BLaER1 (cell line): Measurements from ENCODE around the gene SCFD1.
A peak's percentile ranks its signal among the peaks of the same experiment; 100 is the strongest.
"Not testable (repeated sequence)": the region's sequence is repeated elsewhere in the genome, so short reads cannot be mapped to it uniquely, and the experiment has no call there.

ENCODE experiments used
- H3K27ac ChIP-seq: shearing (Covaris generic); formaldehyde crosslinking; 2 replicates; pipeline ENCODE4 v1.8.1; 2022
- H3K27me3 ChIP-seq: shearing (Covaris generic); formaldehyde crosslinking; 2 replicates; pipeline ENCODE4 v1.8.1; 2022
- H3K36me3 ChIP-seq: shearing (Covaris generic); formaldehyde crosslinking; 2 replicates; pipeline ENCODE4 v1.8.1; 2022
- H3K4me1 ChIP-seq: shearing (Covaris generic); formaldehyde crosslinking; 2 replicates; pipeline ENCODE4 v1.8.1; 2022
- H3K4me2 ChIP-seq: shearing (Covaris generic); formaldehyde crosslinking; 2 replicates; pipeline ENCODE4 v1.8.1; 2022
- H3K4me3 ChIP-seq: shearing (Covaris generic); formaldehyde crosslinking; 2 replicates; pipeline ENCODE4 v1.8.1; 2022
- H3K9ac ChIP-seq: shearing (Covaris generic); formaldehyde crosslinking; 2 replicates; pipeline ENCODE4 v1.8.1; 2022
- H3K9me3 ChIP-seq: shearing (Covaris generic); formaldehyde crosslinking; 2 replicates; pipeline ENCODE4 v1.8.1; 2022
- H4K20me1 ChIP-seq: shearing (Covaris generic); formaldehyde crosslinking; 2 replicates; pipeline ENCODE4 v1.8.1; 2022
- Cebpa-rat ChIP-seq: shearing (Covaris generic); IDR thresholded peaks from 2 replicates; pipeline ENCODE4 v1.8.1; 2022

The SCFD1 gene, protein sequence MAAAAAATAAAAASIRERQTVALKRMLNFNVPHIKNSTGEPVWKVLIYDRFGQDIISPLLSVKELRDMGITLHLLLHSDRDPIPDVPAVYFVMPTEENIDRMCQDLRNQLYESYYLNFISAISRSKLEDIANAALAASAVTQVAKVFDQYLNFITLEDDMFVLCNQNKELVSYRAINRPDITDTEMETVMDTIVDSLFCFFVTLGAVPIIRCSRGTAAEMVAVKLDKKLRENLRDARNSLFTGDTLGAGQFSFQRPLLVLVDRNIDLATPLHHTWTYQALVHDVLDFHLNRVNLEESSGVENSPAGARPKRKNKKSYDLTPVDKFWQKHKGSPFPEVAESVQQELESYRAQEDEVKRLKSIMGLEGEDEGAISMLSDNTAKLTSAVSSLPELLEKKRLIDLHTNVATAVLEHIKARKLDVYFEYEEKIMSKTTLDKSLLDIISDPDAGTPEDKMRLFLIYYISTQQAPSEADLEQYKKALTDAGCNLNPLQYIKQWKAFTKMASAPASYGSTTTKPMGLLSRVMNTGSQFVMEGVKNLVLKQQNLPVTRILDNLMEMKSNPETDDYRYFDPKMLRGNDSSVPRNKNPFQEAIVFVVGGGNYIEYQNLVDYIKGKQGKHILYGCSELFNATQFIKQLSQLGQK

DNA sequence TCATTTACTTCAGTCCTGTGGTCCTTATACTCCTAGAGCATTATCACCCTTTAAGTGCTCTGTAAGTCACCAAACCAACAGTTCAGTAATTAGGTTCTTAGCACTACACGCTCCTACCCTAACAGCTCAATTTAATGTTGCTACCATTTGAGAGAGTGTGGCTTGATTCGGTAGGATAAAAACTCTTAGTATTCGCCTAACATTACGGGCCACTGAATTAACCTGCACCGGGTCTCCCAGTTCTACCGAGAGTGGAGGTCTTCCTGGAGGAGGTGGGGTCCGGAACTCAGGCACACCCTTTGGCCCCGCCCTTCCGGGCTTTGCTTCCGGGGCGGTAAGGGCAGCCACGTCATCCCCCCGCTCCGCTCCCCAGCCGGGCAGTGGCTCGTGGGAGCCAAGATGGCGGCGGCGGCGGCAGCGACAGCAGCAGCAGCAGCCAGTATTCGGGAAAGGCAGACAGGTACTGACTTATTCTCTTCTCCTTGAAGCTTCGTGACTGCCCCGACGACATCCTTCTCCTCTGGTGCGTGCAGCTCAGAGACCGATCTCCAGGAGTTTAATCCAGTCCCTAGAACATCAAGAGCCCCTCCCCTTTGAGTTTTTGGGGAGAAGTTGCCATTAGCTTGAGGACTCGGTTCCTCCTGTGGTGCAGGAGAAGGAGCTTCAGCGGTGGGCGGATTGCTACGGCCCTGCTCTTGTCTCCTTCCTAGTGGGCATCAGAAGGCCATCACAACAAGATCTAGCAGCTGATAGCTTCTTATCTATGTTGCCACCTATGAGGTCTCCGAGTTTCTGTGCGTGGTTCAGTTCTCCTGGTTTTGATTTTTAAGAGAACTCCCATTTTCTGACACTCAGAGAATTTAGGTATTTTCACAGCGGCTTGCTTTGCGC lies at the start of gene SCFD1:
Gene SCFD1 (plus strand): TSS at position 380 of the 891 bp plus-strand sequence. CDS start 20 bp downstream, at position 400.
- Histone ChIP-seq H3K4me3 (peak within 1 kb of the TSS; percentile 78), H3K36me3 (peaks cover 6% of the 10 kb centered on the region; the same call in 1 of the 2 replicates), H4K20me1 (peaks cover 9% of the 10 kb centered on the region; the same call in 1 of the 2 replicates), H3K4me1 (peaks cover 27% of the 10 kb centered on the region), H3K9ac (peak within 1 kb of the TSS; percentile 90), H3K27ac (peak within 1 kb of the TSS; percentile 88), H3K4me2 (peak within 1 kb of the TSS; percentile 85), H3K9me3 (no peaks in the 10 kb centered on the region), H3K27me3 (no peaks in the 10 kb centered on the region)
- no peak for TF ChIP-seq Cebpa-rat

DNA sequence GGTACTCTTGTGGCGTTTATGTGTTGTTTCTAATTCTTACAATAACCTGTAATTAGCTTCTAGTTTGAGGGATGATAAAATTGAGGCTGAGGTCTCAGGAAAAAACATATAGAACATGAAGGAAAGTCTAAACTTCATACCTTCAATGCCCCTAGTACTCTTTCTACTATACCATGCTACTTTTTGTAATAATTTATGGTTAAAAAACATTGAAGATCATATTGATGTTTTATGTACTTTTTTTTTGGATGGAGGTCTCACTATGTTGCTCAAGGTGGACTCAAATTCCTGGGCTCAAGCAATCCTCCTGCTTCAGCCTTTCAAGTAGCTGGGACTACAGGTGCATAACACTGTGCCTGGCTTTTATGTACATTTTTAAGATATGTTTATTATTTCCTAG lies 49.3 kb upstream of the SCFD1 start:
- Histone ChIP-seq H3K27me3 (no peaks in the 10 kb centered on the region), H3K4me2 (no peak overlapping the region), H3K27ac (no peak overlapping the region), H3K4me3 (no peak overlapping the region), H3K4me1 (no peaks in the 10 kb centered on the region), H3K9ac (no peak overlapping the region), H3K36me3 (peaks cover 53% of the 10 kb centered on the region), H4K20me1 (peaks cover 93% of the 10 kb centered on the region), H3K9me3 (peaks cover 46% of the 10 kb centered on the region)
- TF ChIP-seq Cebpa-rat: no peak

DNA sequence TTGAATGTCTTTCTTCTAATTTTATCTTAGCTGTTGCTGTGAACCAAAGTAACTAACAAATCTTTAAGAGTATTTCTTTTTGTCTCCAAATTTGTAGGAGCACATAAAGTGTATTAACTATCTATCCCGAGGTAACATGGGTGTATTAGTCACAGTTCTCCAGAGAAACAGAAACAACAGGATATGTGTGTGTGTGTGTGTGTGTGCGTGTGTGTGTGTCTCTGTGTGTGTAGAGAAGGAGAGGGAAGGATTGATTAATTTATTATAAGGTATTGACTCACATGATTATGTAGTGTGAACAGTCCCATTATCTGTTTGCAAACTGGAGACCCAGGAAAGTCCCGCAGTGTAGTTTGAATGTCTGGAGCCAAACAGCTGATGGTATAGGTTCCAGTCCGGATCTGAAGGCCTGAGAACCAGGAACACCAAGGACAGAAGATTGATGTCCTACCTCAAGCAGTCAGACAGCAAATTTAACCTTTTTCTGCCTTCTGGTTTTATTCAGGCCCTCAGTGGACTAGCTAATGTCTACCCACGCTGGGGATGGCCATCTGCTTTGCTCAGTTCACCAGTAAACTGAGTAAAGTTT lies 48.8 kb upstream of the SCFD1 start:
- H3K4me2 ChIP-seq: no peak overlapping the region
- H4K20me1 ChIP-seq: peaks cover 96% of the 10 kb centered on the region
- peaks cover 53% of the 10 kb centered on the region for H3K36me3 ChIP-seq
- TF ChIP-seq Cebpa-rat: no peak
- no peak overlapping the region for H3K9ac ChIP-seq
- H3K4me1 ChIP-seq: no peaks in the 10 kb centered on the region
- H3K9me3 ChIP-seq: peaks cover 43% of the 10 kb centered on the region
- no peak overlapping the region for H3K27ac ChIP-seq
- no peak overlapping the region for H3K4me3 ChIP-seq
- no peaks in the 10 kb centered on the region for H3K27me3 ChIP-seq

DNA sequence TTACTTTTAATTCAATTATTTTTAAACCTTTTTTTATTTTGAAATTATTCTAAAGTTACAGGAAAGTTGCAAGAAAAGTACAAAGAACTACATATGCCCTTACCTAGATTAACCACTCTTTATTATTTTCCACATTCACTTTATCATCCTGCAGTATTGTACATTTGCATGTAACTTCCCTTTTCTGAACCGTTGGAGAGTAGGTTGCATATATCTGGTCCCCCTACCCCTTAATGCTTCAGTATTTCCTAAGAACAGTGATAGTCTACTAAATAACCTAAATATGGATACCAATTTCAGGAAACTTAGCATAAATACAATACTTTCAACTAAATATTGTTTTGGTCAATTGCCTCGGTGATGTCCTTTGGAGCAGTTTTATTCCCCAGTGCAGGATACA lies 48.2 kb upstream of the SCFD1 start:
- H3K36me3 ChIP-seq: peaks cover 53% of the 10 kb centered on the region
- H3K4me3 ChIP-seq: no peak overlapping the region
- peaks cover 43% of the 10 kb centered on the region for H3K9me3 ChIP-seq
- no peak overlapping the region for H3K9ac ChIP-seq
- H3K27me3 ChIP-seq: no peaks in the 10 kb centered on the region
- no peak for TF ChIP-seq Cebpa-rat
- no peak overlapping the region for H3K4me2 ChIP-seq
- no peaks in the 10 kb centered on the region for H3K4me1 ChIP-seq
- H3K27ac ChIP-seq: no peak overlapping the region
- peaks cover 99% of the 10 kb centered on the region for H4K20me1 ChIP-seq

DNA sequence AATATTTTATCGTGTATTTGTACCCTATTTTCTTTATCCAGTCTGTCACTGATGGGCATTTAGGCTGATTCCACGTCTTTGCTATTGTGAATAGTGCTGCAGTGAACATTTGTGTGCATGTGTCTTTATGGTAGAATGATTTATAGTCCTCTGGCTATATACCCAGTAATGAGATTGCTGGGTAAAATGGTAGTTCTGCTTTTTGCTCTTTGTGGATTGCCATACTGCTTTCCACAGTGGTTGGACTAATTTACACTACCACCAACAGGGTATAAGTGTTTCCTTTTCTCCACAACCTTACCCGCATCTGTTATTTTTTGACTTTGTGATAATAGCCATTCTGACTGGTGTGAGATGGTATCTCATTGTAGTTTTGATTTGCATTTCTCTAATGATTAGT lies 47.3 kb upstream of the SCFD1 start:
- Histone ChIP-seq H3K9me3 (peaks cover 43% of the 10 kb centered on the region), H3K36me3 (peaks cover 46% of the 10 kb centered on the region), H4K20me1 (peaks cover 97% of the 10 kb centered on the region)
- not testable (repeated sequence) for H3K4me3 ChIP-seq, H3K27me3 ChIP-seq, H3K27ac ChIP-seq, H3K4me2 ChIP-seq, H3K9ac ChIP-seq, H3K4me1 ChIP-seq

DNA sequence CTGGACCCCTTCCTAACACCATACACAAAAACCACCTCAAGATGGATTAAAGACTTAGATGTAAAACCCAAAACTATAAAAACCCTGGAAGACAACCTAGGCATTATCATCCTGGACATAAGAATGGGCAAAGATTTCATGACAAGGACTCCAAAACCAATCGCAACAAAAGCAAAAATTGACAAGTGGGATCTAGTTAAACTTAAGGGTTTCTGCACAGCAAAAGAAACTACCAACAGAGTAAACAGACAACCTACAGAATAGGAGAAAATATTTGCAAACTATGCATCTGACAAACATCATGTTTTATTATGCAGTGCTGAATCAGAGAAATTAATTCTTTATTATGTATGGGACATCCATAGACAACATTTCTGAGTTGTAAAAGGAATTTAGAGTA lies 45.8 kb upstream of the SCFD1 start:
- H3K27ac ChIP-seq, H3K9ac ChIP-seq, H3K4me1 ChIP-seq, H3K27me3 ChIP-seq, H3K4me3 ChIP-seq, H3K4me2 ChIP-seq: not testable (repeated sequence)
- Histone ChIP-seq H4K20me1 (peaks cover 93% of the 10 kb centered on the region), H3K36me3 (peaks cover 49% of the 10 kb centered on the region), H3K9me3 (peaks cover 55% of the 10 kb centered on the region)

DNA sequence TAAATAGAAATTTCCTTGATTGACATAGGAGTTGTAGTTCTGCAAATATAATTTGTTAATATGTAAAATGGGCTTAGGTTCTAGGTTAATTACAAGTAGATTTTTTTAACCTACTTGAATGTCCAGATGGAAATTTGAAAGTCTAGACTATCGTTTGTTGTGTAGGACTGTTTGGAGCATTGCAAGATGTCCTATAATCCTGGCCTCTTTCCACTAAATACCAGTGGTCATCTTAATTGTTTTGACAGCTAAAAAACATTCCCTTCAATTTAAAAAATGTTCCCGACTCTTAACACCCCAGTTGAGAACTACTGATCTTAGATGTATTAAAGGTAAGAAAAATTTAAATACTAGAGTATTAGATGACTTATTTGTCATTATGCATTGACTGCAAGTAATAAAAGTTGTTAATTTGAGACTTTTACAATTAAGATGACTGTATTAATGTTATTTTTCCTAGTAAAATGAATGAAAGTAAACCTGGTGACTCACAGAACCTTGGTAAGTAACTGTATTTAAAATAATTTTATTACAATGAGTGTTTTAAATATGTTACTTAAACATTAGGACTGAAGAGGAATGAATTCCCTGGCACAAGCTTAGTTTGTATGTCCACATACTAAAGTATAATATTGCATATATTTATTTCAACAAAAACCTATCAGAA lies 41.4 kb upstream of the SCFD1 start:
- Histone ChIP-seq H3K4me3 (no peak overlapping the region), H3K9ac (no peak overlapping the region), H3K27ac (no peak overlapping the region), H3K27me3 (no peaks in the 10 kb centered on the region), H3K4me1 (no peaks in the 10 kb centered on the region), H3K9me3 (peaks cover 61% of the 10 kb centered on the region), H3K36me3 (peaks cover 58% of the 10 kb centered on the region), H3K4me2 (no peak overlapping the region), H4K20me1 (peaks cover 69% of the 10 kb centered on the region)
- TF ChIP-seq Cebpa-rat: no peak

DNA sequence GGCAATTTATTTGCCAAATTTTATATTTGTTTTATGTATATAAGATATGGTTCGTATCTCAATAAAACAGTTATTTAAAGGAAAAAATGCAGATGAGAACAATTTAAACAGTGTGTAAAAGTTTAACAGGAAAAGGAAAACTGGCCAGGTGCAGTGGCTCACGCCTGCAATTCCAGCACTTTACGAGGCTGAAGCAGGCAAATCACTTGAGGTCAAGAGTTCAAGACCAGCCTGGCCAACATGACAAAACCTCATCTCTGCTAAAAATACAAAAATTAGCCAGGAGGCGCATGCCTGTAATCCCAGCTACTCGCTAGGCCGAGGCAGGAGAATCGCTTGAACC lies 40.9 kb upstream of the SCFD1 start:
- Histone ChIP-seq H3K9me3 (peaks cover 56% of the 10 kb centered on the region), H3K27me3 (no peaks in the 10 kb centered on the region), H3K36me3 (peaks cover 58% of the 10 kb centered on the region), H3K27ac (no peak overlapping the region), H3K4me1 (no peaks in the 10 kb centered on the region), H3K4me3 (no peak overlapping the region), H4K20me1 (peaks cover 69% of the 10 kb centered on the region), H3K4me2 (no peak overlapping the region), H3K9ac (no peak overlapping the region)
- no peak for TF ChIP-seq Cebpa-rat

DNA sequence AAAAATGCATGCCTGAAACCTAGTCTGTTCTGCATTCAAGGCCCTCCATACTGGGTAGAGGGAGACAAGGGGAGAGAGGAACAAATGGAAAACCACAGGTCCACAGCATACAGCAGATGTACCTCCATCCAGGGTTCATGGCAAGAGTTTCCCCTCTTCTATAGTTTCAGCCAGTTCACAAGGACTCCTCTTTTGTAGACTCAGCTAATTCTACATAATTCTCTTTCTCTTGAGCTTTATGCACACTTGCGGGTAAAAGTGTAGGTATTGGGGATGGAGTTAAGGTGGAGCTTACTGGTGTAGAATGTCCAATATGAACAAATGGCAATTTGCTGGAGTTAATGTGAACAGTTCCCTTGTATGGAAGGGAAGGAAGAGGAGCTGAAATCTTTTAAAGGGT lies 39.7 kb upstream of the SCFD1 start:
- Histone ChIP-seq H3K27ac (no peak overlapping the region), H3K4me1 (no peaks in the 10 kb centered on the region)

More for the DNA sequence above, 39.7 kb upstream of the SCFD1 start:
- Histone ChIP-seq H3K36me3 (peaks cover 63% of the 10 kb centered on the region), H3K9me3 (peaks cover 50% of the 10 kb centered on the region), H3K27me3 (no peaks in the 10 kb centered on the region), H4K20me1 (peaks cover 63% of the 10 kb centered on the region), H3K9ac (no peak overlapping the region), H3K4me3 (no peak overlapping the region), H3K4me2 (no peak overlapping the region)
- TF ChIP-seq Cebpa-rat: no peak
